Fibroblast of mammary gland (primary cell): ENCODE data around the gene IL1A.

Experiments used
- DNase-seq: peaks from one replicate; pipeline ENCODE4 v3.0.0-alpha.2; 2010; ENCODE audit warnings: low read depth
- H3K4me3 ChIP-seq: 2 replicates; pipeline ENCODE4 v1.5.1; 2011; ENCODE audit warnings: low read depth, mild to moderate bottlenecking, low read length, moderate library complexity; ENCODE audit not compliant: control insufficient read depth
- CTCF ChIP-seq: conservative IDR thresholded peaks from 2 replicates; pipeline ENCODE4 v1.5.1; 2011; ENCODE audit warnings: low read depth, low read length, inconsistent platforms; ENCODE audit not compliant: control insufficient read depth, insufficient read depth

The IL1A gene

GRCh38 chr2:112798979-112799975, 15.0 kb upstream of the IL1A start:
- H3K4me3 ChIP-seq, result no peak overlapping the region
- DNase-seq, result no peak
- no peak for TF ChIP-seq CTCF

GRCh38 chr2:112796486-112796885, 12.2 kb upstream of the IL1A start:
- TF ChIP-seq CTCF, result no peak
- H3K4me3 ChIP-seq, result no peak overlapping the region
- DNase-seq, result no peak

- no peak for DNase-seq
- TF ChIP-seq CTCF, result no peak
- no peak overlapping the region for H3K4me3 ChIP-seq
Observed at GRCh38 chr2:112795774-112796173, 11.5 kb upstream of the IL1A start.

GRCh38 chr2:112794841-112795240, 10.5 kb upstream of the IL1A start:
- H3K4me3 ChIP-seq, result no peak overlapping the region
- no peak for TF ChIP-seq CTCF
- DNase-seq, result no peak

GRCh38 chr2:112794131-112794733, 9.9 kb upstream of the IL1A start:
- no peak overlapping the region for H3K4me3 ChIP-seq
- DNase-seq, result peak; percentile 93
- TF ChIP-seq CTCF, result no peak

GRCh38 chr2:112793449-112793978, 9.2 kb upstream of the IL1A start:
- peak; percentile 47 for DNase-seq
- no peak overlapping the region for H3K4me3 ChIP-seq
- TF ChIP-seq CTCF, result no peak
